ENCODE data around the gene KIF5A.

GRCh38 chr12:57575771-57576612 lies 26.1 kb downstream of the KIF5A start:
- TF ChIP-seq CTCF (IDR thresholded peaks at IDR 0.05) (no peak), EZH2 (IDR thresholded peaks at IDR 0.05; ENCODE audit: borderline replicate concordance, insufficient read depth, low read depth, low read length, poor library complexity, severe bottlenecking) (no peak)
